HCT116 (cell line): Measurements from ENCODE around the gene STX1B.

Source experiments
- CTCF ChIP-seq, 3 experiments: fragments of 200-600 bp in 1 of 3; sonication (generic) in 1 of 3; IDR thresholded peaks in 2 of 3; conservative IDR thresholded peaks in 1 of 3; 2 replicates each; pipeline ENCODE4 v1.5.1; 2012 to 2017; ENCODE audit warnings: low read depth in 2 of 3, low read length in 2 of 3, antibody characterized with exemption in 1 of 3, borderline replicate concordance in 1 of 3, control low read depth in 1 of 3, mild to moderate bottlenecking in 1 of 3, mixed read lengths in 1 of 3, mixed run types in 1 of 3, moderate library complexity in 1 of 3; ENCODE audit not compliant: insufficient read depth in 1 of 3
- EZH2phosphoT487 ChIP-seq: fragments of 200-600 bp; IDR thresholded peaks from 2 replicates; pipeline ENCODE4 v1.6.1; 2018; ENCODE audit warnings: antibody characterized with exemption, borderline replicate concordance
- POLR2A ChIP-seq: IDR thresholded peaks from 2 replicates; pipeline ENCODE4 v1.7.0; 2011; ENCODE audit warnings: borderline replicate concordance; ENCODE audit not compliant: insufficient read depth, insufficient read length; ENCODE audit errors: extremely low read depth

- no peak for TF ChIP-seq EZH2phosphoT487
- TF ChIP-seq CTCF (IDR thresholded peaks at IDR 0.05 in 2 of 3, conservative IDR thresholded peaks at IDR 0.05 in 1 of 3; ENCODE audit: borderline replicate concordance in 1 of 3, insufficient read depth in 1 of 3, low read depth in 2 of 3, low read length in 2 of 3) = no peak
- no peak for TF ChIP-seq POLR2A
Measured at GRCh38 chr16:30998852-30999761, 11.3 kb downstream of the STX1B start.
